Keratinocyte (primary cell): ENCODE data around the gene JPH2. TPM values are rescaled to one million over a fixed set of nuclear protein-coding genes. Genes with fewer than 3 reads are reported as not detected.

Source experiments
- DNase-seq: peaks from one replicate; pipeline ENCODE4 v3.0.0-alpha.2; 2011; ENCODE audit warnings: low read depth, missing footprints, low spot score
- FAIRE-seq: peaks from 2 replicates; lab custom pipeline; 2011; peaks lifted over from hg19 to GRCh38; lab: Jason Lieb, UNC
- H2AFZ ChIP-seq: 2 replicates; pipeline ENCODE4 v1.6.0; 2012; ENCODE audit warnings: low read length, control low read depth, inconsistent platforms; ENCODE audit not compliant: control insufficient read depth
- H3K27ac ChIP-seq: 2 replicates; pipeline ENCODE4 v1.5.1; 2011; ENCODE audit warnings: low read length; ENCODE audit not compliant: control insufficient read depth, insufficient read depth
- H3K27me3 ChIP-seq: 3 replicates; pipeline ENCODE4 v1.6.0; 2011; ENCODE audit warnings: low read length; ENCODE audit not compliant: control insufficient read depth, insufficient read depth; ENCODE audit errors: extremely low read depth
- H3K36me3 ChIP-seq, 2 experiments: 2 replicates in 1 of 2; 3 replicates in 1 of 2; pipeline ENCODE4 v1.5.1; 2011; ENCODE audit warnings: low read length in 2 of 2, mild to moderate bottlenecking in 1 of 2; ENCODE audit not compliant: control insufficient read depth in 2 of 2, insufficient read depth in 2 of 2; ENCODE audit errors: extremely low read depth in 1 of 2
- H3K4me1 ChIP-seq: 3 replicates; pipeline ENCODE4 v1.5.1; 2011; ENCODE audit warnings: low read length; ENCODE audit not compliant: control insufficient read depth, insufficient read depth; ENCODE audit errors: extremely low read depth
- H3K4me2 ChIP-seq: 3 replicates; pipeline ENCODE4 v1.6.0; 2011; ENCODE audit warnings: low read depth, low read length; ENCODE audit not compliant: control insufficient read depth, insufficient read depth; ENCODE audit errors: extremely low read depth
- H3K4me3 ChIP-seq, 3 experiments: fragments of 200-600 bp in 1 of 3; sonication (generic) in 1 of 3; 2 replicates in 2 of 3; 3 replicates in 1 of 3; pipeline ENCODE4 v1.5.1; 2011 to 2016; ENCODE audit warnings: low read length in 3 of 3, mild to moderate bottlenecking in 3 of 3, control low read depth in 2 of 3, inconsistent platforms in 1 of 3, low read depth in 1 of 3, mixed read lengths in 1 of 3, mixed run types in 1 of 3, moderate library complexity in 1 of 3; ENCODE audit not compliant: control insufficient read depth in 2 of 3, insufficient read depth in 2 of 3; ENCODE audit errors: extremely low read depth in 1 of 3
- H3K79me2 ChIP-seq: 2 replicates; pipeline ENCODE4 v1.6.0; 2012; ENCODE audit warnings: low read length; ENCODE audit not compliant: control insufficient read depth, insufficient read depth
- H3K9ac ChIP-seq: 3 replicates; pipeline ENCODE4 v1.6.0; 2011; ENCODE audit warnings: low read length; ENCODE audit not compliant: control insufficient read depth, insufficient read depth; ENCODE audit errors: extremely low read depth
- H3K9me1 ChIP-seq: 3 replicates; pipeline ENCODE4 v1.6.0; 2011; ENCODE audit warnings: low read length; ENCODE audit not compliant: control insufficient read depth, insufficient read depth; ENCODE audit errors: extremely low read depth
- H3K9me3 ChIP-seq: 2 replicates; pipeline ENCODE4 v1.5.1; 2012; ENCODE audit warnings: low read depth, low read length; ENCODE audit not compliant: control insufficient read depth
- H4K20me1 ChIP-seq: 3 replicates; pipeline ENCODE4 v1.6.0; 2011; ENCODE audit warnings: low read length; ENCODE audit not compliant: control insufficient read depth, insufficient read depth; ENCODE audit errors: extremely low read depth
- CTCF ChIP-seq, 3 experiments: IDR thresholded peaks in 1 of 3; conservative IDR thresholded peaks in 1 of 3; optimal IDR thresholded peaks in 1 of 3; 2 replicates in 2 of 3; 3 replicates in 1 of 3; pipeline versions ENCODE3 to v1.5.1; 2011; ENCODE audit warnings: low read length in 3 of 3, mild to moderate bottlenecking in 3 of 3, moderate library complexity in 2 of 3, control low read depth in 1 of 3, inconsistent platforms in 1 of 3; ENCODE audit not compliant: insufficient read depth in 2 of 3; ENCODE audit errors: extremely low read depth in 1 of 3
- EZH2 ChIP-seq: IDR thresholded peaks from one replicate; pipeline ENCODE4 v1.6.1; 2012; ENCODE audit warnings: inconsistent platforms, mild to moderate bottlenecking, low read length, moderate library complexity
- dilution Hi-C: fragments of 300-500 bp; cut with MboI; formaldehyde crosslinking; loops from one replicate; pipeline ENCODE4 v1.7.0; 2020; ENCODE audit warnings: low sequenced_read_pairs; ENCODE audit not compliant: extremely low pct_ligation_motif_present
- polyA plus RNA-seq, 5 experiments: library from polyadenylated mRNA; depleted of rRNA in 3 of 5; stranded (reverse) in 3 of 5; stranded (forward) in 1 of 5; unstranded in 1 of 5; fragments of >200 nt; gene quantifications; 1 replicate in 1 of 5; 2 replicates in 3 of 5; 3 replicates in 1 of 5; pipeline versions ENCODE4 v1.2.1 to v1.2.3, GENCODE V29; 2011 to 2012; ENCODE audit warnings: missing spikeins in 2 of 5, low read depth in 1 of 5, low replicate concordance in 1 of 5

The JPH2 gene
- polyA plus RNA-seq, 1 donor (not counting 4 experiments of a cell fraction or from before 2014, with no cell fraction given), result 2.5 TPM

- DNase-seq (no peak), FAIRE-seq (no peak)
- Histone ChIP-seq H3K27ac (no peak overlapping the region), H3K79me2 (peaks cover 41% of the 10 kb centered on the region), H3K9ac (no peak overlapping the region), H4K20me1 (no peaks in the 10 kb centered on the region), H3K4me3 (no peak overlapping the region), H2AFZ (no peak overlapping the region), H3K4me2 (no peak overlapping the region), H3K9me1 (no peaks in the 10 kb centered on the region), H3K27me3 (no peaks in the 10 kb centered on the region), H3K36me3 (peaks cover 19 to 48% of the 10 kb centered on the region in 2 experiments), H3K9me3 (no peaks in the 10 kb centered on the region), H3K4me1 (peaks cover 28% of the 10 kb centered on the region)
- no peak for TF ChIP-seq EZH2
- no peak for TF ChIP-seq CTCF (optimal IDR thresholded peaks at IDR 0.05 in 1 of 3, IDR thresholded peaks at IDR 0.05 in 1 of 3, conservative IDR thresholded peaks at IDR 0.05 in 1 of 3; ENCODE audit: extremely low read depth in 1 of 3, insufficient read depth in 2 of 3, low read length in 3 of 3)
- dilution Hi-C loops, result no loop called here
Observed at GRCh38 chr20:44200983-44201382, 14.0 kb upstream of the JPH2 start.

- Histone ChIP-seq H3K4me2 (no peak overlapping the region), H3K36me3 (peaks cover 20 to 48% of the 10 kb centered on the region in 2 experiments), H3K4me3 (no peak overlapping the region), H3K27ac (no peak overlapping the region), H3K9me1 (no peaks in the 10 kb centered on the region), H3K4me1 (peaks cover 24% of the 10 kb centered on the region), H3K9me3 (no peaks in the 10 kb centered on the region), H3K9ac (no peak overlapping the region), H4K20me1 (no peaks in the 10 kb centered on the region), H2AFZ (no peak overlapping the region), H3K27me3 (no peaks in the 10 kb centered on the region), H3K79me2 (peaks cover 39% of the 10 kb centered on the region)
- dilution Hi-C loops, result no loop called here
- FAIRE-seq (no peak), DNase-seq (no peak)
- TF ChIP-seq CTCF (optimal IDR thresholded peaks at IDR 0.05 in 1 of 3, IDR thresholded peaks at IDR 0.05 in 1 of 3, conservative IDR thresholded peaks at IDR 0.05 in 1 of 3; ENCODE audit: extremely low read depth in 1 of 3, insufficient read depth in 2 of 3, low read length in 3 of 3) (no peak), EZH2 (no peak)
Observed at GRCh38 chr20:44200371-44200770, 13.4 kb upstream of the JPH2 start.
